SK-N-SH (cell line): ENCODE results near the gene EN2. TPM values are rescaled to one million over a fixed set of nuclear protein-coding genes. Genes with fewer than 3 reads are reported as not detected.
A peak's percentile ranks its signal among the peaks of the same experiment; 100 is the strongest.

Source experiments
- CTCF ChIA-PET: fragments of 300-600, 350-600 bp; formaldehyde crosslinking; extraction: SDS; loops from one replicate; lab custom pipeline; 2021; lab: Yijun Ruan, JAX
- POLR2A ChIA-PET: fragments of 350-600 bp; sonication (Branson Sonifier 250); formaldehyde crosslinking; extraction: SDS; loops from one replicate; lab custom pipeline; 2020; ENCODE audit warnings: antibody characterized with exemption, inconsistent platforms; lab: Yijun Ruan, JAX
- DNase-seq: peaks from one replicate; pipeline ENCODE4 v3.0.0; 2012
- H2AFZ ChIP-seq: fragments of 200-600 bp; sonication (generic); 2 replicates; pipeline ENCODE4 v1.8.1; 2016; ENCODE audit warnings: antibody characterized with exemption, mild to moderate bottlenecking, low read depth
- H3F3A ChIP-seq: fragments of 200-600 bp; sonication (generic); replicated peaks from 2 replicates; pipeline ENCODE3; 2016; ENCODE audit warnings: antibody characterized with exemption, mild to moderate bottlenecking; ENCODE audit not compliant: insufficient read depth
- H3K27ac ChIP-seq, 2 experiments: fragments of 200-500 bp in 1 of 2; fragments of 200-600 bp in 1 of 2; sonication (Bioruptor generic) in 1 of 2; sonication (generic), shearing (Covaris generic) in 1 of 2; 2 replicates each; pipeline versions ENCODE4 v1.5.1 to v1.6.1; 2014 to 2016; ENCODE audit warnings: low read depth in 2 of 2, inconsistent platforms in 1 of 2, low read length in 1 of 2, mild to moderate bottlenecking in 1 of 2, mixed read lengths in 1 of 2
- H3K27me3 ChIP-seq: fragments of 200-600 bp; sonication (generic), shearing (Covaris generic); 2 replicates; pipeline ENCODE4 v1.6.1; 2016; ENCODE audit warnings: mixed run types; ENCODE audit not compliant: insufficient read depth
- H3K36me3 ChIP-seq, 2 experiments: fragments of 200-500 bp in 1 of 2; fragments of 200-600 bp in 1 of 2; sonication (Bioruptor generic) in 1 of 2; sonication (generic) in 1 of 2; replicated peaks in 1 of 2; 2 replicates each; pipeline versions ENCODE3 to v1.5.1; 2014 to 2016; ENCODE audit warnings: low read length in 1 of 2, mild to moderate bottlenecking in 1 of 2; ENCODE audit not compliant: insufficient read depth in 2 of 2, control insufficient read depth in 1 of 2
- H3K4me1 ChIP-seq, 2 experiments: fragments of 200-500 bp in 1 of 2; fragments of 200-600 bp in 1 of 2; sonication (Bioruptor generic) in 1 of 2; sonication (generic), shearing (Covaris generic) in 1 of 2; 2 replicates each; pipeline versions ENCODE4 v1.5.1 to v1.6.1; 2014 to 2016; ENCODE audit warnings: low read depth in 1 of 2, low read length in 1 of 2, mixed run types in 1 of 2; ENCODE audit not compliant: insufficient read depth in 2 of 2, control insufficient read depth in 1 of 2
- H3K4me2 ChIP-seq: fragments of 200-600 bp; sonication (generic), shearing (Covaris generic); 2 replicates; pipeline ENCODE4 v1.6.1; 2017; ENCODE audit warnings: mixed run types
- H3K4me3 ChIP-seq, 2 experiments: fragments of 200-500 bp in 1 of 2; fragments of 200-600 bp in 1 of 2; sonication (Bioruptor generic) in 1 of 2; sonication (generic), shearing (Covaris generic) in 1 of 2; 2 replicates each; pipeline versions ENCODE4 v1.5.1 to v1.8.1; 2014 to 2016; ENCODE audit warnings: low read depth in 2 of 2, inconsistent platforms in 1 of 2, low read length in 1 of 2, mild to moderate bottlenecking in 1 of 2, mixed read lengths in 1 of 2, moderate library complexity in 1 of 2
- H3K79me2 ChIP-seq: fragments of 200-600 bp; sonication (generic); 2 replicates; pipeline ENCODE4 v1.8.1; 2017; ENCODE audit warnings: mild to moderate bottlenecking; ENCODE audit not compliant: insufficient read depth
- H3K9ac ChIP-seq: fragments of 200-600 bp; sonication (generic); 2 replicates; pipeline ENCODE4 v1.6.1; 2017; ENCODE audit warnings: mixed run types
- H3K9me2 ChIP-seq: fragments of 200-600 bp; sonication (generic); 2 replicates; pipeline ENCODE4 v1.6.1; 2017; ENCODE audit warnings: mixed run types
- H3K9me3 ChIP-seq: fragments of 200-600 bp; sonication (generic); 2 replicates; pipeline ENCODE4 v1.6.1; 2017; ENCODE audit warnings: mixed run types, mild to moderate bottlenecking, moderate library complexity
- H4K20me1 ChIP-seq: fragments of 200-600 bp; sonication (generic); 2 replicates; pipeline ENCODE4 v1.6.1; 2017; ENCODE audit warnings: mild to moderate bottlenecking, mixed run types; ENCODE audit not compliant: insufficient read depth
- EP300 ChIP-seq, 2 experiments: IDR thresholded peaks; 2 replicates each; pipeline versions ENCODE4 v1.4.0 to v1.6.1; 2012; ENCODE audit warnings: borderline replicate concordance in 1 of 2, low read depth in 1 of 2, low read length in 1 of 2
- GABPA ChIP-seq: IDR thresholded peaks from 2 replicates; pipeline ENCODE4 v1.4.0; 2012; ENCODE audit warnings: low read depth, mild to moderate bottlenecking
- IRF3 ChIP-seq: fragments of 150-350 bp; IDR thresholded peaks from 2 replicates; pipeline ENCODE4 v1.6.1; 2016; ENCODE audit warnings: mild to moderate bottlenecking, low read depth, low read length
- NRF1 ChIP-seq: IDR thresholded peaks from 2 replicates; pipeline ENCODE4 v1.6.1; 2012; ENCODE audit warnings: low read depth, mild to moderate bottlenecking, low read length
- PBX3 ChIP-seq: IDR thresholded peaks from 2 replicates; pipeline ENCODE4; 2012
- POLR2AphosphoS5 ChIP-seq: IDR thresholded peaks from 2 replicates; pipeline ENCODE4 v1.6.1; 2012; ENCODE audit warnings: low read depth, low read length
- RCOR1 ChIP-seq: fragments of 150-350 bp; IDR thresholded peaks from 2 replicates; pipeline ENCODE4 v1.6.1; 2017; ENCODE audit warnings: antibody characterized with exemption, low read length
- TAF1 ChIP-seq: IDR thresholded peaks from 2 replicates; pipeline ENCODE4 v1.6.1; 2012; ENCODE audit warnings: low read depth, mild to moderate bottlenecking, low read length, moderate library complexity, borderline replicate concordance
- TCF12 ChIP-seq: IDR thresholded peaks from 2 replicates; pipeline ENCODE4 v1.4.0; 2012
- TEAD4 ChIP-seq: IDR thresholded peaks from 2 replicates; pipeline ENCODE4 v1.4.0; 2012; ENCODE audit warnings: mild to moderate bottlenecking, borderline replicate concordance; ENCODE audit not compliant: insufficient read depth
- USF2 ChIP-seq: fragments of 150-350 bp; IDR thresholded peaks from 2 replicates; pipeline ENCODE4 v1.6.1; 2017; ENCODE audit warnings: antibody characterized with exemption, low read length, low read depth, borderline replicate concordance
- YY1 ChIP-seq: IDR thresholded peaks from 2 replicates; pipeline ENCODE4 v1.4.0; 2012; ENCODE audit warnings: low read depth, mild to moderate bottlenecking
- ZBTB33 ChIP-seq: IDR thresholded peaks from 2 replicates; pipeline ENCODE4 v1.4.0; 2012; ENCODE audit warnings: low read depth, borderline replicate concordance
- WGBS: methylation state at CpG from one replicate; pipeline ENCODE4 v1.1.6; 2017; ENCODE audit warnings: low lambda C conversion rate; 5-methylcytosine and 5-hydroxymethylcytosine counted together
- polyA plus RNA-seq, 3 experiments: library from polyadenylated mRNA; depleted of rRNA; stranded (reverse); fragments of >200 nt; gene quantifications; 2 replicates each; pipeline ENCODE4 v1.2.3, GENCODE V29; 2012

Gene EN2
- polyA plus RNA-seq, 1 of the 3 experiments (the other 2 are of a cell fraction) = 0.02 TPM

- Histone ChIP-seq H3K27me3 (peaks cover 92% of the 10 kb centered on the region), H3K36me3 (no peaks in the 10 kb centered on the region), H3K9ac (no peak overlapping the region), H3K79me2 (no peaks in the 10 kb centered on the region), H3K9me2 (no peaks in the 10 kb centered on the region), H3K4me2 (peak overlapping the region; percentile 54), H3K9me3 (no peaks in the 10 kb centered on the region), H4K20me1 (no peaks in the 10 kb centered on the region)
- WGBS = 28% methylated on average over 45 of the region's 47 CpGs
- TF ChIP-seq IRF3 (no peak), TEAD4 (no peak), NRF1 (no peak), TCF12 (no peak), GABPA (no peak), YY1 (no peak), POLR2AphosphoS5 (no peak), RCOR1 (no peak), TAF1 (no peak), ZBTB33 (no peak), USF2 (no peak), PBX3 (no peak), EP300 (IDR thresholded peaks at IDR 0.05; ENCODE audit: borderline replicate concordance in 1 of 2, low read depth in 1 of 2, low read length in 1 of 2) (no peak)
- TF ChIP-seq, all 33 proteins: peak for 0
- Histone ChIP-seq H3K4me1 (no peaks in the 10 kb centered on the region), H3K27ac (no peak overlapping the region), H3F3A (no peaks in the 10 kb centered on the region), H3K4me3 (peak overlapping the region; percentile 12 to 26; a peak in 2 of 4 replicates), H2AFZ (peak overlapping the region; percentile 86)
- CTCF ChIA-PET = interaction anchor here (0.8 to 1.0 kb wide), 2 partner anchors 15 to 111 kb away, joined by 3 read pairs; no protein-coding TSS in a partner anchor
- DNase-seq = peak; percentile 71
- POLR2A ChIA-PET = no interaction called here
Measured at GRCh38 chr7:155490697-155491628, 33.0 kb downstream of the EN2 start.
